ENCODE measurements around the gene COQ7. TPM values are rescaled to one million over a fixed set of nuclear protein-coding genes. Genes with fewer than 3 reads are reported as not detected.

The COQ7 gene
- total RNA-seq, 2 donors from 2014 or later: 30.6 to 31.5 TPM

- ATAC-seq (no peak), DNase-seq (no peak)
- intact Hi-C loops (cut with DNase I): no loop called here
Measured at GRCh38 chr16:19128454-19129200, 61.2 kb downstream of the COQ7 start.

Other genes with a start within 250 kb of the COQ7 start
- gene SMG1, start 141.2 kb upstream of the COQ7 start, total RNA-seq: 10 to 100 TPM; 37.7 to 41.9 TPM
- 1 to 10 TPM in 1 of 2 donors, under 1 TPM in 1; 0.85 to 1.2 TPM for gene TMC7, start 83.7 kb upstream of the COQ7 start, total RNA-seq
- 10 to 100 TPM; 23.3 to 40.7 TPM for gene ITPRIPL2, start 46.4 kb downstream of the COQ7 start, total RNA-seq
- 1 to 10 TPM in 1 of 2 donors, under 1 TPM in 1; 0.52 to 1.4 TPM for gene SYT17, start 100.6 kb downstream of the COQ7 start, total RNA-seq
- gene CLEC19A, start 218.1 kb downstream of the COQ7 start, total RNA-seq: not detected